GM12878 (cell line): ENCODE data around the gene SSRP1. TPM values are rescaled to one million over a fixed set of nuclear protein-coding genes. Genes with fewer than 3 reads are reported as not detected.

ENCODE experiments used
- BRCA1 ChIP-seq: IDR thresholded peaks from 2 replicates; pipeline ENCODE4 v1.6.1; 2011; ENCODE audit warnings: low read depth, low read length, improper control_type of control experiment
- CEBPB ChIP-seq, 2 experiments: fragments of 150-350 bp in 1 of 2; IDR thresholded peaks; 2 replicates each; pipeline ENCODE4 v1.6.1; 2012 to 2014; ENCODE audit warnings: low read depth in 2 of 2, low read length in 2 of 2, borderline replicate concordance in 1 of 2, inconsistent platforms in 1 of 2
- CHD4 ChIP-seq: fragments of 200-600 bp; sonication (generic); IDR thresholded peaks from 2 replicates; pipeline ENCODE4 v1.6.1; 2016; ENCODE audit warnings: mild to moderate bottlenecking
- E2F4 ChIP-seq: IDR thresholded peaks from 2 replicates; pipeline ENCODE4 v1.6.1; 2012; ENCODE audit warnings: low read depth, low read length, improper control_type of control experiment
- IKZF2 ChIP-seq, 2 experiments: fragments of 450-650 bp; IDR thresholded peaks; 2 replicates each; pipeline ENCODE4 v1.6.1; 2017; ENCODE audit warnings: mild to moderate bottlenecking in 2 of 2, moderate library complexity in 2 of 2
- KAT2A ChIP-seq: conservative IDR thresholded peaks from 2 replicates; pipeline ENCODE4 v1.6.1; 2011; ENCODE audit warnings: low read depth, low read length; ENCODE audit not compliant: control insufficient read depth
- KDM1A ChIP-seq: fragments of 200-600 bp; sonication (generic); IDR thresholded peaks from 2 replicates; pipeline ENCODE4 v1.6.1; 2016; ENCODE audit warnings: borderline replicate concordance
- MTA2 ChIP-seq: fragments of 450-650 bp; IDR thresholded peaks from 2 replicates; pipeline ENCODE4 v1.6.1; 2016; ENCODE audit warnings: low read depth, mild to moderate bottlenecking, moderate library complexity
- NKRF ChIP-seq: fragments of 450-650 bp; conservative IDR thresholded peaks from 2 replicates; pipeline ENCODE4 v1.6.1; 2017; ENCODE audit warnings: mild to moderate bottlenecking, moderate library complexity
- NR2C1 ChIP-seq: fragments of 450-650 bp; IDR thresholded peaks from 2 replicates; pipeline ENCODE4 v1.6.1; 2017; ENCODE audit warnings: antibody characterized with exemption, mild to moderate bottlenecking, moderate library complexity
- PAX8 ChIP-seq: fragments of 450-650 bp; IDR thresholded peaks from 2 replicates; pipeline ENCODE4 v1.6.1; 2017; ENCODE audit warnings: mild to moderate bottlenecking, moderate library complexity
- POLR2AphosphoS2 ChIP-seq: IDR thresholded peaks from 2 replicates; pipeline ENCODE4 v1.6.1; 2011; ENCODE audit warnings: low read depth, mild to moderate bottlenecking, low read length, improper control_type of control experiment, moderate library complexity
- PRDM15 ChIP-seq: fragments of 450-650 bp; formaldehyde crosslinking; IDR thresholded peaks from 2 replicates; pipeline ENCODE4 v1.4.0; 2020; ENCODE audit warnings: mild to moderate bottlenecking, moderate library complexity
- RFX5 ChIP-seq: IDR thresholded peaks from 2 replicates; pipeline ENCODE4 v1.6.1; 2011; ENCODE audit warnings: low read depth, low read length, improper control_type of control experiment
- RUNX3 ChIP-seq: IDR thresholded peaks from 2 replicates; pipeline ENCODE4 v1.6.1; 2012; ENCODE audit warnings: low read length, inconsistent platforms
- SIN3A ChIP-seq: IDR thresholded peaks from 2 replicates; pipeline ENCODE4 v1.6.1; 2012; ENCODE audit warnings: low read depth, low read length, improper control_type of control experiment
- SMAD1 ChIP-seq: fragments of 450-650 bp; IDR thresholded peaks from 2 replicates; pipeline ENCODE4 v1.6.1; 2018; ENCODE audit warnings: mild to moderate bottlenecking, low read depth; ENCODE audit not compliant: partially characterized antibody
- SP1 ChIP-seq: IDR thresholded peaks from one replicate; pipeline ENCODE4 v1.6.1; 2011; ENCODE audit warnings: low read depth, low read length
- SPI1 ChIP-seq: IDR thresholded peaks from 2 replicates; pipeline ENCODE4 v1.6.1; 2011; ENCODE audit warnings: low read depth, mild to moderate bottlenecking, low read length, moderate library complexity, borderline replicate concordance; ENCODE audit not compliant: insufficient read depth
- STAT3 ChIP-seq: IDR thresholded peaks from 2 replicates; pipeline ENCODE4 v1.6.1; 2011; ENCODE audit warnings: low read depth, low read length, improper control_type of control experiment
- SUZ12 ChIP-seq: fragments of 200-600 bp; sonication (generic); IDR thresholded peaks from one replicate; pipeline ENCODE4 v1.6.1; 2018; ENCODE audit warnings: antibody characterized with exemption, mild to moderate bottlenecking; ENCODE audit not compliant: unreplicated experiment
- WRNIP1 ChIP-seq: IDR thresholded peaks from 2 replicates; pipeline ENCODE4 v1.6.1; 2011; ENCODE audit warnings: low read depth, low read length, improper control_type of control experiment, borderline replicate concordance
- YBX1 ChIP-seq: fragments of 450-650 bp; IDR thresholded peaks from 2 replicates; pipeline ENCODE4 v1.6.1; 2016; ENCODE audit warnings: antibody characterized with exemption
- ZBED1 ChIP-seq: IDR thresholded peaks from 2 replicates; pipeline ENCODE4 v1.6.1; 2016; ENCODE audit warnings: borderline replicate concordance
- polyA plus RNA-seq, 11 experiments: library from polyadenylated mRNA; depleted of rRNA in 4 of 11; unstranded in 6 of 11; stranded (reverse) in 5 of 11; fragments of >200 nt; fragmentation: Nextera tagmentation in 4 of 11; fragmentation: Illumina TruSeq in 1 of 11; extraction: Ambion mirVana in 4 of 11; extraction: Trizol in 1 of 11; gene quantifications; 1 replicate in 1 of 11; 2 replicates in 10 of 11; pipeline versions ENCODE4 v1.2.1 to v1.2.3, GENCODE V29; 2011 to 2016; ENCODE audit warnings: inconsistent platforms in 2 of 11, missing spikeins in 2 of 11, low read depth in 1 of 11
- total RNA-seq, 4 experiments: library from RNA; depleted of rRNA in 3 of 4; stranded (reverse); fragments of >200 nt in 3 of 4; fragmentation: Illumina TruSeq in 1 of 4; extraction: Trizol in 1 of 4; gene quantifications; 2 replicates each; pipeline versions ENCODE4 v1.2.1 to v1.2.3, GENCODE V29; 2013 to 2021

Gene SSRP1
- total and polyA plus RNA-seq, 10 of the 15 experiments (the other 5 are each of a cell fraction or from before 2014, with no cell fraction given), result 73.6 to 279 (median 138) TPM

DNA sequence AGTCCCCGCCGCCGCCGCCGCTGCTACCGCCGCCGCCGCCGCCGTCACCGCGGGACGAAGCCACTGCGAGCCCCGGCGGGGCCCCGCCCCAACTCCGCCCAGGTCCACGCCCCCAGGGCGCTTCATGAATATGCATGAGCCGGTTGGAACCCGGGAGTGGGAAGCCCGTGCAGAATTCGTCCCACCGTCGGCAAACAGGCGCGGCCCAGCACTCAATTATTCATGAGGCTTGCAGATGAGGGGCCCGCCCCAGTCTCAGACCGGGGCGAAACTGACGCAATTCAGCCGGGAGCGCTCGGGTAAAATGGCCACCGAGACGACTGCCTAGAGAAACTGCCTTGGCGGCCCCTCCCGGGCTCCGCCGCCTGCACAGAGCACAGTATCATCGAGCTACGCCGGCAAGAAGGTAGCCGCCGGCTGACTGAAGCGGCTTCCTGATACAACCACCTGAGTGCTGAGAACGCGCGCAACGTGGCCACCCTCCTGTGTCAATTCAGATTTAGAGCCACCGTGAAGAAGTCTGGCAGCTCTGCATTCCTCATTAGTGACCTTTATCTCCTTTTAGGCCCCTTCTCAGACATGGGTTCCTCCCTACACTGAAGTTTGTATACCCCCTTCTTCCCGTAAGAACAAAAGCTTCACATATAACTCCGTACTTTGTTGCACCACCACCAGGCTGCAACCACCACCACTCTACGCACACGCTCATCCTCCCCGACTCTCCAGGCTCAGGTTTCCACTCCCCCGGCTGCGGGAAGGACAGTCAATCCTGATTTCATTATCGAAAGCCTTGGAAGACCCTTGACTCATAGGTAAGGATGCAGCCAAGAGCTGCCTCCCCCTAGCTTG lies 10.6 kb downstream of the SSRP1 start, which contains the start of gene TNKS1BP1 (continued):
- TF ChIP-seq PRDM15 (CRISPR knock-in tag) (no peak), PAX8 (no peak), CEBPB (IDR thresholded peaks at IDR 0.05; ENCODE audit: borderline replicate concordance in 1 of 2, low read depth in 2 of 2, low read length in 2 of 2) (peak in 1 of 2 experiments; percentile 23; a peak in 1 of 4 replicates), CHD4 (no peak), SUZ12 (no peak), STAT3 (no peak), KDM1A (no peak), NKRF (0 out of 2 replicates have a peak, but pooled peaks have one; percentile 8), SIN3A (0 out of 2 replicates have a peak, but pooled peaks have one; percentile 15), IKZF2 (IDR thresholded peaks at IDR 0.05) (no peak), RUNX3 (no peak; the same call in none of the 2 replicates), RFX5 (no peak), SP1 (peak; percentile 66), BRCA1 (no peak), SMAD1 (no peak), YBX1 (no peak), ZBED1 (no peak), E2F4 (no peak), NR2C1 (peak; percentile 24), SPI1 (no peak), KAT2A (no peak), WRNIP1 (no peak), POLR2AphosphoS2 (no peak; the same call in 1 of the 2 replicates), MTA2 (no peak)
